ENCODE measurements around the gene JADE2. TPM values are rescaled to one million over a fixed set of nuclear protein-coding genes. Genes with fewer than 3 reads are reported as not detected.

The JADE2 gene
- total RNA-seq, 2 donors from 2014 or later: 28.0 to 41.0 TPM

GRCh38 chr5:134525683-134526482, 413 bp downstream of the JADE2 start:
- H3K4me3 ChIP-seq: peak overlapping the region; percentile 79 to 94
- peak; percentile 30 for ATAC-seq
- H3K9me3 ChIP-seq: no peaks in the 10 kb centered on the region
- intact Hi-C loops (cut with DNase I): no loop called here
- 0% methylated on average over 37 to 84 of the region's 84 CpGs for WGBS, 2 donors
- TF ChIP-seq, protein P1, sequence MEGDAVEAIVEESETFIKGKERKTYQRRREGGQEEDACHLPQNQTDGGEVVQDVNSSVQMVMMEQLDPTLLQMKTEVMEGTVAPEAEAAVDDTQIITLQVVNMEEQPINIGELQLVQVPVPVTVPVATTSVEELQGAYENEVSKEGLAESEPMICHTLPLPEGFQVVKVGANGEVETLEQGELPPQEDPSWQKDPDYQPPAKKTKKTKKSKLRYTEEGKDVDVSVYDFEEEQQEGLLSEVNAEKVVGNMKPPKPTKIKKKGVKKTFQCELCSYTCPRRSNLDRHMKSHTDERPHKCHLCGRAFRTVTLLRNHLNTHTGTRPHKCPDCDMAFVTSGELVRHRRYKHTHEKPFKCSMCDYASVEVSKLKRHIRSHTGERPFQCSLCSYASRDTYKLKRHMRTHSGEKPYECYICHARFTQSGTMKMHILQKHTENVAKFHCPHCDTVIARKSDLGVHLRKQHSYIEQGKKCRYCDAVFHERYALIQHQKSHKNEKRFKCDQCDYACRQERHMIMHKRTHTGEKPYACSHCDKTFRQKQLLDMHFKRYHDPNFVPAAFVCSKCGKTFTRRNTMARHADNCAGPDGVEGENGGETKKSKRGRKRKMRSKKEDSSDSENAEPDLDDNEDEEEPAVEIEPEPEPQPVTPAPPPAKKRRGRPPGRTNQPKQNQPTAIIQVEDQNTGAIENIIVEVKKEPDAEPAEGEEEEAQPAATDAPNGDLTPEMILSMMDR (IDR thresholded peaks at IDR 0.05): peak in 2 of 7 experiments; percentile 4
- TF ChIP-seq POLR2A (IDR thresholded peaks at IDR 0.05): peak; percentile 48 to 60 (median 50)
- H3K27me3 ChIP-seq: no peaks in the 10 kb centered on the region
- H3K36me3 ChIP-seq (replicated peaks in 1 of 2; ENCODE audit: insufficient read depth in 1 of 2, low read depth in 2 of 2): no peaks in the 10 kb centered on the region
- peak overlapping the region; percentile 96 to 100 (median 98) for H3K27ac ChIP-seq
- DNase-seq: peak; percentile 81 to 84 (median 82)
- H3K4me1 ChIP-seq: peaks cover 63% of the 10 kb centered on the region

GRCh38 chr5:134526483-134527155, 1.1 kb downstream of the JADE2 start:
- Histone ChIP-seq H3K27me3 (no peaks in the 10 kb centered on the region), H3K9me3 (no peaks in the 10 kb centered on the region), H3K36me3 (replicated peaks in 1 of 2; ENCODE audit: insufficient read depth in 1 of 2, low read depth in 2 of 2) (no peaks in the 10 kb centered on the region), H3K4me3 (peak overlapping the region; percentile 79 to 94), H3K27ac (peak overlapping the region; percentile 96 to 100 (median 98)), H3K4me1 (peaks cover 68% of the 10 kb centered on the region)
- intact Hi-C loops (cut with DNase I): no loop called here
- ATAC-seq (peak; percentile 28), DNase-seq (peak; percentile 82 to 86 (median 83))
- 0 to 5% methylated on average over 4 to 58 of the region's 61 CpGs for WGBS, 2 donors
- TF ChIP-seq, protein P1 (IDR thresholded peaks at IDR 0.05): peak in 6 of 7 experiments; percentile 29 to 67 (median 46)
- peak in 1 of 3 donors; percentile 10 for TF ChIP-seq POLR2A (IDR thresholded peaks at IDR 0.05)

- H3K27ac ChIP-seq: peak overlapping the region; percentile 96 to 100 (median 98)
- 2 to 4% methylated on average over 10 to 56 of the region's 57 CpGs for WGBS, 2 donors
These were observed 1.9 kb downstream of the JADE2 start for GRCh38 chr5:134527156-134527960.

DNA sequence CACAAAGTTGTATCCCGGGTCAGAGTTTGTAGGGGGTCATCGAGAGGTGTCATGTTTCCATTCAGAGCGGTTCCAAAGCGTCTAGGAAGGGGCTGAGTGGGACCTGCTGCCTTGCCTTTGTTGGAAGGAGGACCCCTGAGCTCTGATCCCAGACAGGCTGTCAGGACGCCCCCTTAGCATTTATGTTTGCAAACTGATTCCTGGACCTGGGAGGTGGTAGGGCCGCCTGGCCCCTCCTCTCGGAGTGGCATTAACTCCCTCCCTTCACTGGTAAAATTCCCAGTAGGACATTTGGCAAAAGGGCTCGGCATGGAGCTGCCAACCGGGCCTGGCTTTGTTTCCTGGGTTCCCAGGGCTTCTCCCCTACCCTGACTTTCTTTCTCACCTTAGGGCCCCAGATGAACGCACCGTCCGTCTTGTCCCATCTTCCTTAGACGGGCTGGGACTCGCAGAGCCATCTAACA, 2.5 kb downstream of the JADE2 start:
- intact Hi-C loops (cut with DNase I): no loop called here
- WGBS, 2 donors: 14 to 23% methylated on average over 12 to 14 of the region's 14 CpGs
- Histone ChIP-seq H3K36me3 (replicated peaks in 1 of 2; ENCODE audit: insufficient read depth in 1 of 2, low read depth in 2 of 2) (no peaks in the 10 kb centered on the region), H3K9me3 (no peaks in the 10 kb centered on the region), H3K27ac (peak overlapping the region; percentile 96 to 100 (median 98)), H3K4me3 (peak overlapping the region in 1 of 2 donors; percentile 94), H3K4me1 (peaks cover 68% of the 10 kb centered on the region), H3K27me3 (no peaks in the 10 kb centered on the region)
- TF ChIP-seq POLR2A (IDR thresholded peaks at IDR 0.05): no peak
- TF ChIP-seq, protein P1 (IDR thresholded peaks at IDR 0.05): no peak
- DNase-seq (peak; percentile 31 to 64 (median 56)), ATAC-seq (no peak)

More at GRCh38 chr5:134527156-134527960, 1.9 kb downstream of the JADE2 start:
- intact Hi-C loops (cut with DNase I): no loop called here
- H3K4me1 ChIP-seq: peaks cover 68% of the 10 kb centered on the region
- TF ChIP-seq, protein P1 (IDR thresholded peaks at IDR 0.05): peak; percentile 85 to 98 (median 93)
- TF ChIP-seq POLR2A (IDR thresholded peaks at IDR 0.05): peak; percentile 17 to 44 (median 29)
- DNase-seq (peak; percentile 74 to 83 (median 80)), ATAC-seq (peak; percentile 51)
- H3K4me3 ChIP-seq: peak overlapping the region; percentile 79 to 94
- H3K36me3 ChIP-seq (replicated peaks in 1 of 2; ENCODE audit: insufficient read depth in 1 of 2, low read depth in 2 of 2): no peaks in the 10 kb centered on the region
- H3K9me3 ChIP-seq: no peaks in the 10 kb centered on the region
- no peaks in the 10 kb centered on the region for H3K27me3 ChIP-seq
